Activated T-cell treated with anti-CD3 and anti-CD28 coated beads, Interleukin-2, amount 50 U/mL, for 24 hours (primary cell): ENCODE measurements around the gene GPC6.
"Not testable (repeated sequence)": the region's sequence is repeated elsewhere in the genome, so short reads cannot be mapped to it uniquely, and the experiment has no call there.

ENCODE experiments used
- DNase-seq: peaks from one replicate; pipeline ENCODE4 v3.0.0-alpha.2; 2020
- H3K27ac Mint-ChIP-seq: 2 replicates; pipeline ENCODE4 v1.8.0; 2020; ENCODE audit warnings: mild to moderate bottlenecking, mixed read lengths
- H3K27me3 Mint-ChIP-seq: 2 replicates; pipeline ENCODE4 v1.8.0; 2020; ENCODE audit warnings: mixed read lengths
- H3K36me3 Mint-ChIP-seq: 2 replicates; pipeline ENCODE4 v1.8.0; 2020; ENCODE audit warnings: low read depth, mixed read lengths
- H3K4me1 Mint-ChIP-seq: 2 replicates; pipeline ENCODE4 v1.8.0; 2020; ENCODE audit warnings: low read depth, mixed read lengths
- H3K4me3 Mint-ChIP-seq: 2 replicates; pipeline ENCODE4 v1.8.0; 2020; ENCODE audit warnings: mild to moderate bottlenecking, moderate library complexity, mixed read lengths
- H3K9me3 Mint-ChIP-seq: 2 replicates; pipeline ENCODE4 v1.8.0; 2020; ENCODE audit warnings: mixed read lengths

Gene GPC6

DNA sequence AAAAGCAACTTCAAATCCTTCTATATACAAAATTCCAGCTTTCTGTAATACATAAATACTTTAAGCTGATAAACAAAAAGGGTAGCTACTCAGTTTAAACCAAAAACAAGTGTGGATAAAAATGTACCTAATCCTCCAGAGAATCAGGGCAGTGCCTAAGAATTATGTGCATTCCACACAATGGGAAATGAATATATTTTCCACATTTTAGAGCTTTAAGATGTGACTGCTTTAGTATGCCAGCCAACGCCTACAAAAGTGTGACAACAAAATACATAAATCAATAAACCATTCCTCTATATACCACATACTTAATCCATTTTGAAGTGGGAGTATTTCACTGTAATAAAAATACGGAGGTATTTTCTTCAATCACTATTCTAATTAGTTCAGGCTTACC lies 977.6 kb downstream of the GPC6 start:
- H3K27ac Mint-ChIP-seq = no peak overlapping the region
- no peaks in the 10 kb centered on the region for H3K4me1 Mint-ChIP-seq

GRCh38 chr13:94204946-94205345 lies 978.3 kb downstream of the GPC6 start:
- Mint-ChIP-seq H3K4me3 (no peak overlapping the region), H3K36me3 (no peaks in the 10 kb centered on the region), H3K27me3 (no peaks in the 10 kb centered on the region), H3K4me1 (no peaks in the 10 kb centered on the region), H3K9me3 (no peaks in the 10 kb centered on the region), H3K27ac (no peak overlapping the region)
- DNase-seq = no peak

More for the DNA sequence above, 977.6 kb downstream of the GPC6 start:
- DNase-seq = no peak
- H3K4me3 Mint-ChIP-seq = no peak overlapping the region
- H3K9me3 Mint-ChIP-seq = no peaks in the 10 kb centered on the region
- H3K27me3 Mint-ChIP-seq = no peaks in the 10 kb centered on the region
- H3K36me3 Mint-ChIP-seq = no peaks in the 10 kb centered on the region

DNA sequence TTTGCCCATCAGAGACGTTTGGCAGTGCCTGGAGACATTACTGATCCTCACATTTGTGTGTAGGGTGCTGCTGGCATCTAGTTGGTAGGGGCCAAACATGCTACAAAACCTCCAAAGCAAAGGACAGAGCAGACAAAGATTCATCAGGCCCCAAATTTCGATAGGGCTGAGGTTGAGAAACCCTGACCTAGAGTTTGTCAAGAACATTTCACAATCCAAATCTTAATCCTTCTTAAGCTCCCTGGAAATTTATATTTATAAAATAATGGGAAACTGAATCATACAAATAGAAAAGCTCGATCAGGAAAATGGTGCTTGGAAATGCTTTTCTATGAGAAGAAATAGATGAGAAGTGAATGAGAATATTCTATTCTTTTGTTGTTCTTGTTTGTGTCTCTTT lies 979.3 kb downstream of the GPC6 start:
- no peaks in the 10 kb centered on the region for H3K27me3 Mint-ChIP-seq

GRCh38 chr13:94209117-94209516 lies 982.5 kb downstream of the GPC6 start:
- H3K4me1 Mint-ChIP-seq = peaks cover 9% of the 10 kb centered on the region
- no peaks in the 10 kb centered on the region for H3K9me3 Mint-ChIP-seq
- no peaks in the 10 kb centered on the region for H3K36me3 Mint-ChIP-seq
- no peak overlapping the region for H3K27ac Mint-ChIP-seq
- H3K4me3 Mint-ChIP-seq = no peak overlapping the region
- H3K27me3 Mint-ChIP-seq = no peaks in the 10 kb centered on the region
- DNase-seq = no peak

More for the DNA sequence above, 979.3 kb downstream of the GPC6 start:
- no peak for DNase-seq
- H3K4me1 Mint-ChIP-seq = peaks cover 3% of the 10 kb centered on the region
- H3K36me3 Mint-ChIP-seq = no peaks in the 10 kb centered on the region
- no peaks in the 10 kb centered on the region for H3K9me3 Mint-ChIP-seq
- H3K4me3 Mint-ChIP-seq = no peak overlapping the region
- no peak overlapping the region for H3K27ac Mint-ChIP-seq

DNA sequence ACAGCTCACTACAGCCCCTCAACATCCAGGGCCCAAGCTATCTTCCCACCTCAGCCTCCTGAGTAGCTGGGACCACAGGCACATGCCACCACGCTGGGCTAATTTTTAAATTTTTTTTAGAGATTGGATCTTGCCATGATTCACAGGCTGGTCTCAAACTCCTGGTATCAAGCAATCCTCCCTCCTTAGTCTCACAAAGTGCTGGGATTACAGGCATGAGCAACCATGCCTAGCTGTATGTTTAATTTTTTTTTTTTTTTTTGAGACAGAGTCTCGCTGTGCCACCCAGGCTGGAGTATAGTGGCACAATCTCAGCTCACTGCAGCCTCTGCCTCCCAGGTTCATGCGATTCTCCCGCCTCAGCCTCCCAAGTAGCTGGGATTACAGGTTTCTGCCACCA lies 983.3 kb downstream of the GPC6 start:
- H3K9me3 Mint-ChIP-seq, H3K36me3 Mint-ChIP-seq, DNase-seq, H3K4me3 Mint-ChIP-seq, H3K27me3 Mint-ChIP-seq, H3K27ac Mint-ChIP-seq: not testable (repeated sequence)
- H3K4me1 Mint-ChIP-seq = peaks cover 12% of the 10 kb centered on the region

DNA sequence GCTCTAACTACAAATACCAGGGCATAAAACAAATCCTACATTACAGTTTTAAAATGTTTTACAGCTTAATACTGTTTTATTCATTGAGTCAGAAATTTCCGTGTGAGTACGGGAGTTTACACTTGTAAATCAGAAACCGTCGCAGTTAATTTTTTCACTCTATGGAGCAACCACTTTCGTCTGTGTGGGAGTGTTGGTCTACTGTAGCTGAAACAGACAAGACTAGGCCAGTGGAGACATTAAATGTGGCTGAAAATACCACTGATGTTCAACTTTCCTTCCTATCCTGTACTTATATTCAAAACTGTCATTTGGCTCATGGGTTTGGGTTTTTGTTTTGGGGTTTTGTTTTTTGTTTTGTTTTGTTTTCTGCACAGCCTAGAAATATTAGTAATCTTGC lies 984.2 kb downstream of the GPC6 start:
- peaks cover 12% of the 10 kb centered on the region for H3K4me1 Mint-ChIP-seq
- no peaks in the 10 kb centered on the region for H3K27me3 Mint-ChIP-seq
- no peak overlapping the region for H3K4me3 Mint-ChIP-seq
- no peaks in the 10 kb centered on the region for H3K36me3 Mint-ChIP-seq
- H3K27ac Mint-ChIP-seq = no peak overlapping the region
- DNase-seq = no peak
- H3K9me3 Mint-ChIP-seq = no peaks in the 10 kb centered on the region

DNA sequence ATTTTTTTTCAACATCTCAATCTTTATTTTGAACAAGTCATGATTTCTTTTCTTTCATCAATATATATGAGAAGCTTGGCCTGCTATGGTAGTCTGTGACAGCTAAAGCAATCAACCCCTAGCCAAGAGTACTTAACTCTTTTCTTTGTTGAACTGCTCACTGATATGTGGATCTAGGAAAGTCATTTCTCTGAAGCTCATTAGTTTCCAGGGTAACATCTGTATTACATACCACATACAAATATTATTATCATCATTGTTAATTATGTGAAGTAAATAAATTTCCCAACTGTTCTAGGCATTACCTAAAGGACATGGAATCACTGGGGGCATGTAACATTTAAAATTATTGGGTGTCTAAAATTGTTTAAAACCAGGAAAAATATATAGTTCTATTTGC lies 985.6 kb downstream of the GPC6 start:
- Mint-ChIP-seq H3K9me3 (no peaks in the 10 kb centered on the region), H3K4me1 (peaks cover 12% of the 10 kb centered on the region), H3K27ac (no peak overlapping the region), H3K36me3 (no peaks in the 10 kb centered on the region), H3K27me3 (no peaks in the 10 kb centered on the region), H3K4me3 (no peak overlapping the region)
- no peak for DNase-seq

GRCh38 chr13:94214121-94214520 lies 987.5 kb downstream of the GPC6 start:
- Mint-ChIP-seq H3K27me3 (no peaks in the 10 kb centered on the region), H3K4me3 (no peak overlapping the region), H3K4me1 (peaks cover 12% of the 10 kb centered on the region), H3K36me3 (no peaks in the 10 kb centered on the region), H3K9me3 (no peaks in the 10 kb centered on the region), H3K27ac (no peak overlapping the region)
- DNase-seq = no peak

GRCh38 chr13:94214975-94215374 lies 988.4 kb downstream of the GPC6 start:
- H3K36me3 Mint-ChIP-seq = no peaks in the 10 kb centered on the region
- no peaks in the 10 kb centered on the region for H3K27me3 Mint-ChIP-seq
- H3K4me1 Mint-ChIP-seq = peaks cover 12% of the 10 kb centered on the region
- DNase-seq = no peak
- H3K27ac Mint-ChIP-seq = no peak overlapping the region
- no peaks in the 10 kb centered on the region for H3K9me3 Mint-ChIP-seq
- no peak overlapping the region for H3K4me3 Mint-ChIP-seq

DNA sequence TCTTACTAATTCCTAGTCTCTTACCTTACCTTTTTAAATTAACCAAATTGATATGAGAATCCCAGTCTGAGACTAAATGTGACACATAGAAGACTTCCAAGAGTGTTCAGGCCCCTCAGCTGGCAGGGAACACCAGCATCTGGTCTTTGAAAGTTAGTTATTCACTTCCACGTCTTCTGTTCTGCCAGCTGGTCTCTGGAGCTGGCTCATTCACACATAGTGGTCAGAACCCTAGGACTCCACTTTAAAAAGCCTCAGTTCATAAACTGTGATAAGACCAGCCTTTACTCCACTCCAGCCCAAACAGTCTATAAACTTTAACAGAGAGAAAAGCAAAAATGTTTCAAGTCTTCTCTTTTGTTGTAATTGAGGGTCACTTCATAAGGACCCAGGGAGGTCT lies 989.9 kb downstream of the GPC6 start:
- H3K36me3 Mint-ChIP-seq = no peaks in the 10 kb centered on the region
- no peak overlapping the region for H3K27ac Mint-ChIP-seq
- DNase-seq = no peak
- no peaks in the 10 kb centered on the region for H3K9me3 Mint-ChIP-seq
- H3K4me1 Mint-ChIP-seq = peaks cover 6% of the 10 kb centered on the region
- no peak overlapping the region for H3K4me3 Mint-ChIP-seq
- no peaks in the 10 kb centered on the region for H3K27me3 Mint-ChIP-seq

DNA sequence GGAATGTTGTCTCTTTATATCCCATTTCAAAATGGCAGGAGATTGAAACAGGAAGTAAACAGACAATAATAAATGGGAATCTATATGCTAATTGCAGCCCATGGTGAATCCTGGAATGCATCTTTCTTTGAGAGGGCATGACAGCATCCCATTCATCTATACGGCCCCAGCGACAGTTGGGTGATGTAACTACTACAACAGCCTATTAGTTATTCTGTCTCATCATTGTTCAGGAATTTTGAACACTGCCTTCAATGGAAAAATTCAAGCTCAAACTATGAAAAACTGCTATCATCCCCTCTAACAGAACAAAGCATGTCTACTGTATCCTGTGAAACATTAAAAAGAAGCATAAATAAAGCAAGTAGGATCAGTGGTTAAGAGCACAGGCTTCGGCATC lies 990.8 kb downstream of the GPC6 start:
- peaks cover 3% of the 10 kb centered on the region for H3K4me1 Mint-ChIP-seq

GRCh38 chr13:94218537-94218936 lies 991.9 kb downstream of the GPC6 start:
- H3K9me3 Mint-ChIP-seq = no peaks in the 10 kb centered on the region
- peaks cover 3% of the 10 kb centered on the region for H3K4me1 Mint-ChIP-seq
- H3K27me3 Mint-ChIP-seq = peaks cover 3% of the 10 kb centered on the region
- no peak for DNase-seq
- no peak overlapping the region for H3K27ac Mint-ChIP-seq
- H3K4me3 Mint-ChIP-seq = no peak overlapping the region
- H3K36me3 Mint-ChIP-seq = no peaks in the 10 kb centered on the region

More for the DNA sequence above, 990.8 kb downstream of the GPC6 start:
- DNase-seq = no peak
- Mint-ChIP-seq H3K4me3 (no peak overlapping the region), H3K27ac (no peak overlapping the region), H3K9me3 (no peaks in the 10 kb centered on the region), H3K27me3 (no peaks in the 10 kb centered on the region), H3K36me3 (no peaks in the 10 kb centered on the region)

DNA sequence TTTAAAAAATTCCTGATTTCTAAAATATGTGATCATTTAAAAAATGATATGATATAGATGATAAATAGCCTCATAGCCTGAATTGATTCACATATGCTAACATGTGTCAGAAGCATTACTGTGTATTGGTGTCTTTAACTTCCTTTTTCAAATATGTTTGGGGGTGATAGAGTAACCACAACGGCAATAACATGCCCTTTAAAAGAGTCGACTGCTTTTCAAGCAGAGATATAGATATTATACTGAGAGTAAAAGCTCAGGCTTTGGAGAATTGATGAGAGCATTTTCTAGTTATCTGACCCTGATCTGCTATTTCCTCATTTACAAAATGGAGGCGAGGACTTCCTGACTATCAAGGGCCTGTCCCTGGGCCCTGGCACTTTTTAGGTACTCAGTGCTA lies 992.3 kb downstream of the GPC6 start:
- no peaks in the 10 kb centered on the region for H3K9me3 Mint-ChIP-seq
- H3K4me1 Mint-ChIP-seq = peaks cover 3% of the 10 kb centered on the region
- H3K27me3 Mint-ChIP-seq = peaks cover 3% of the 10 kb centered on the region
- no peak for DNase-seq
- no peaks in the 10 kb centered on the region for H3K36me3 Mint-ChIP-seq
- no peak overlapping the region for H3K27ac Mint-ChIP-seq
- H3K4me3 Mint-ChIP-seq = no peak overlapping the region

- no peak overlapping the region for H3K27ac Mint-ChIP-seq
- H3K27me3 Mint-ChIP-seq = peaks cover 3% of the 10 kb centered on the region
- no peaks in the 10 kb centered on the region for H3K4me1 Mint-ChIP-seq
- H3K36me3 Mint-ChIP-seq = no peaks in the 10 kb centered on the region
- no peak for DNase-seq
- H3K4me3 Mint-ChIP-seq = no peak overlapping the region
- H3K9me3 Mint-ChIP-seq = no peaks in the 10 kb centered on the region
Measured at GRCh38 chr13:94224670-94225069, 998.1 kb downstream of the GPC6 start.

DNA sequence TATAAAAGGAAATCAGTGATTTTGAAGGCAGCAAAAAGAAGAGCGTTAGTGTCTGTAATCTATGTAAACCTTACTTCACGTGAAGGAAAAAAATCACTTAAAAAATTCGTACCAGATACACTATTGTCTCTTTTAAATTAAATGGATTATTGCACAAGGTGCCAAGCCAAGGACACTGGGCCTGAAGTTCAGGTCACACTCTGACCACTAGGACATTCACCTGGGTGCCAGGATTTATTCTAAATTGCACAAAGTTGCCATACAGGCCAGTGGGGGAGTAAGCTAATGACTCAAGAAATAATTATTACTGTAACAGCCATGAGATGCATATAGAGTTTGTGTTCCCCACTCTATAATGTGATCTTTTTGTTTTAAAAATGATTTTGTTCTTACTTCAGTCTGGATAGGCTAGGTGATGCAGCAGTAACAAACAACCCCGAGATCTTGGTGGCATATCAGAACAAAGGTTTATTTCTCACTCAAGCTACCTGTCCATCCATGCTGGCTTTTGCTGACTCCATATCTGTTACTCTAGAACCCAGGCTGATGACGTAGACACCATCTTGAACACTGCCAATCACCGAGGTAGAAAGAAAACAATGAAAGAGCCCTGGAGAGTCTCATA lies 1000.8 kb downstream of the GPC6 start:
- no peak for DNase-seq
- Mint-ChIP-seq H3K27me3 (peaks cover 3% of the 10 kb centered on the region), H3K9me3 (no peaks in the 10 kb centered on the region), H3K4me1 (no peaks in the 10 kb centered on the region), H3K36me3 (no peaks in the 10 kb centered on the region), H3K4me3 (no peak overlapping the region), H3K27ac (no peak overlapping the region)

- DNase-seq = no peak
- H3K36me3 Mint-ChIP-seq = no peaks in the 10 kb centered on the region
Measured at GRCh38 chr13:94228763-94229162, 1002.2 kb downstream of the GPC6 start.

More at GRCh38 chr13:94228763-94229162, 1002.2 kb downstream of the GPC6 start:
- no peak overlapping the region for H3K4me3 Mint-ChIP-seq
- no peak overlapping the region for H3K27ac Mint-ChIP-seq
- H3K4me1 Mint-ChIP-seq = peaks cover 3% of the 10 kb centered on the region
- no peaks in the 10 kb centered on the region for H3K27me3 Mint-ChIP-seq
- H3K9me3 Mint-ChIP-seq = no peaks in the 10 kb centered on the region
